Epithelial cell of proximal tubule (primary cell): ENCODE results near the gene TRMT5. TPM values are rescaled to one million over a fixed set of nuclear protein-coding genes. Genes with fewer than 3 reads are reported as not detected.

Source experiments
- DNase-seq: peaks from one replicate; pipeline ENCODE4 v3.0.0-alpha.2; 2011; ENCODE audit warnings: low read depth
- H3K4me3 ChIP-seq: 2 replicates; pipeline ENCODE4 v1.5.1; 2011; ENCODE audit warnings: low read depth, mild to moderate bottlenecking, low read length
- CTCF ChIP-seq: conservative IDR thresholded peaks from 2 replicates; pipeline ENCODE4 v1.5.1; 2012; ENCODE audit warnings: low read depth, mild to moderate bottlenecking, low read length
- total RNA-seq: library from RNA; depleted of rRNA; stranded (reverse); fragments of >200 nt; gene quantifications from 2 replicates; pipeline ENCODE4 v1.2.3, GENCODE V29; 2015

The TRMT5 gene
- total RNA-seq, 1 donor from 2014 or later: 11.6 TPM

- DNase-seq: no peak
- no peak overlapping the region for H3K4me3 ChIP-seq
- no peak for TF ChIP-seq CTCF
These were observed 12.8 kb downstream of the TRMT5 start for GRCh38 chr14:60968099-60968498.

GRCh38 chr14:60965402-60965801 lies 15.5 kb downstream of the TRMT5 start:
- TF ChIP-seq CTCF: no peak
- H3K4me3 ChIP-seq: no peak overlapping the region
- DNase-seq: no peak

- DNase-seq: no peak
- no peak for TF ChIP-seq CTCF
These were observed 16.0 kb downstream of the TRMT5 start for GRCh38 chr14:60964904-60965303.

GRCh38 chr14:60963761-60964160 lies 17.1 kb downstream of the TRMT5 start:
- no peak overlapping the region for H3K4me3 ChIP-seq
- TF ChIP-seq CTCF: no peak
- DNase-seq: no peak

More at GRCh38 chr14:60964904-60965303, 16.0 kb downstream of the TRMT5 start:
- no peak overlapping the region for H3K4me3 ChIP-seq

- no peak for TF ChIP-seq CTCF
- no peak for DNase-seq
These were observed 22.7 kb downstream of the TRMT5 start for GRCh38 chr14:60958146-60958545.

GRCh38 chr14:60956632-60957031 lies 24.2 kb downstream of the TRMT5 start:
- TF ChIP-seq CTCF: no peak
- no peak for DNase-seq
- H3K4me3 ChIP-seq: no peak overlapping the region

More at GRCh38 chr14:60958146-60958545, 22.7 kb downstream of the TRMT5 start:
- H3K4me3 ChIP-seq: no peak overlapping the region

GRCh38 chr14:60956202-60956601 lies 24.7 kb downstream of the TRMT5 start:
- no peak for DNase-seq
- H3K4me3 ChIP-seq: no peak overlapping the region
- no peak for TF ChIP-seq CTCF
